ENCODE results near the gene FKBP15. TPM values are rescaled to one million over a fixed set of nuclear protein-coding genes. Genes with fewer than 3 reads are reported as not detected.

Gene FKBP15, protein sequence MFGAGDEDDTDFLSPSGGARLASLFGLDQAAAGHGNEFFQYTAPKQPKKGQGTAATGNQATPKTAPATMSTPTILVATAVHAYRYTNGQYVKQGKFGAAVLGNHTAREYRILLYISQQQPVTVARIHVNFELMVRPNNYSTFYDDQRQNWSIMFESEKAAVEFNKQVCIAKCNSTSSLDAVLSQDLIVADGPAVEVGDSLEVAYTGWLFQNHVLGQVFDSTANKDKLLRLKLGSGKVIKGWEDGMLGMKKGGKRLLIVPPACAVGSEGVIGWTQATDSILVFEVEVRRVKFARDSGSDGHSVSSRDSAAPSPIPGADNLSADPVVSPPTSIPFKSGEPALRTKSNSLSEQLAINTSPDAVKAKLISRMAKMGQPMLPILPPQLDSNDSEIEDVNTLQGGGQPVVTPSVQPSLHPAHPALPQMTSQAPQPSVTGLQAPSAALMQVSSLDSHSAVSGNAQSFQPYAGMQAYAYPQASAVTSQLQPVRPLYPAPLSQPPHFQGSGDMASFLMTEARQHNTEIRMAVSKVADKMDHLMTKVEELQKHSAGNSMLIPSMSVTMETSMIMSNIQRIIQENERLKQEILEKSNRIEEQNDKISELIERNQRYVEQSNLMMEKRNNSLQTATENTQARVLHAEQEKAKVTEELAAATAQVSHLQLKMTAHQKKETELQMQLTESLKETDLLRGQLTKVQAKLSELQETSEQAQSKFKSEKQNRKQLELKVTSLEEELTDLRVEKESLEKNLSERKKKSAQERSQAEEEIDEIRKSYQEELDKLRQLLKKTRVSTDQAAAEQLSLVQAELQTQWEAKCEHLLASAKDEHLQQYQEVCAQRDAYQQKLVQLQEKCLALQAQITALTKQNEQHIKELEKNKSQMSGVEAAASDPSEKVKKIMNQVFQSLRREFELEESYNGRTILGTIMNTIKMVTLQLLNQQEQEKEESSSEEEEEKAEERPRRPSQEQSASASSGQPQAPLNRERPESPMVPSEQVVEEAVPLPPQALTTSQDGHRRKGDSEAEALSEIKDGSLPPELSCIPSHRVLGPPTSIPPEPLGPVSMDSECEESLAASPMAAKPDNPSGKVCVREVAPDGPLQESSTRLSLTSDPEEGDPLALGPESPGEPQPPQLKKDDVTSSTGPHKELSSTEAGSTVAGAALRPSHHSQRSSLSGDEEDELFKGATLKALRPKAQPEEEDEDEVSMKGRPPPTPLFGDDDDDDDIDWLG
- 10 to 100 TPM in 4 of 6 donors, 1 to 10 TPM in 2; 8.6 to 16.5 (median 10.6) TPM for total RNA-seq
- 1 to 10 TPM; 7.5 to 10.0 TPM for polyA plus RNA-seq

GRCh38 chr9:113221003-113221799 lies at the start of gene FKBP15, which contains the start of gene SLC31A1:
Gene FKBP15, minus strand, starts transcription at chr9:113221277. Its CDS starts 34 bp downstream, at chr9:113221243.
Gene SLC31A1, plus strand, starts transcription at chr9:113221544. Its CDS starts 34,605 bp downstream, at chr9:113256149.
- ATAC-seq = peak; percentile 98 to 99 (median 98)
- TF ChIP-seq, protein P1, sequence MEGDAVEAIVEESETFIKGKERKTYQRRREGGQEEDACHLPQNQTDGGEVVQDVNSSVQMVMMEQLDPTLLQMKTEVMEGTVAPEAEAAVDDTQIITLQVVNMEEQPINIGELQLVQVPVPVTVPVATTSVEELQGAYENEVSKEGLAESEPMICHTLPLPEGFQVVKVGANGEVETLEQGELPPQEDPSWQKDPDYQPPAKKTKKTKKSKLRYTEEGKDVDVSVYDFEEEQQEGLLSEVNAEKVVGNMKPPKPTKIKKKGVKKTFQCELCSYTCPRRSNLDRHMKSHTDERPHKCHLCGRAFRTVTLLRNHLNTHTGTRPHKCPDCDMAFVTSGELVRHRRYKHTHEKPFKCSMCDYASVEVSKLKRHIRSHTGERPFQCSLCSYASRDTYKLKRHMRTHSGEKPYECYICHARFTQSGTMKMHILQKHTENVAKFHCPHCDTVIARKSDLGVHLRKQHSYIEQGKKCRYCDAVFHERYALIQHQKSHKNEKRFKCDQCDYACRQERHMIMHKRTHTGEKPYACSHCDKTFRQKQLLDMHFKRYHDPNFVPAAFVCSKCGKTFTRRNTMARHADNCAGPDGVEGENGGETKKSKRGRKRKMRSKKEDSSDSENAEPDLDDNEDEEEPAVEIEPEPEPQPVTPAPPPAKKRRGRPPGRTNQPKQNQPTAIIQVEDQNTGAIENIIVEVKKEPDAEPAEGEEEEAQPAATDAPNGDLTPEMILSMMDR (IDR thresholded peaks at IDR 0.05) = no peak
- intact Hi-C loops (cut with DNase I) = no loop called here
- Histone ChIP-seq H3K27me3 (no peaks in the 10 kb centered on the region), H3K4me1 (peaks cover 7 to 27% (median 21%) of the 10 kb centered on the region in 3 donors), H3K4me3 (peak within 1 kb of the TSS; percentile 56 to 72 (median 68)), H3K27ac (peak within 1 kb of the TSS; percentile 58 to 86 (median 70)), H3K9me3 (no peaks in the 10 kb centered on the region), H3K36me3 (no peaks in the 10 kb centered on the region)
- FAIRE-seq = peak; percentile 84
- DNase-seq = peak; percentile 97 to 99 (median 98)
- WGBS, 2 donors = 0% methylated on average over 50 to 65 of the region's 65 CpGs

DNA sequence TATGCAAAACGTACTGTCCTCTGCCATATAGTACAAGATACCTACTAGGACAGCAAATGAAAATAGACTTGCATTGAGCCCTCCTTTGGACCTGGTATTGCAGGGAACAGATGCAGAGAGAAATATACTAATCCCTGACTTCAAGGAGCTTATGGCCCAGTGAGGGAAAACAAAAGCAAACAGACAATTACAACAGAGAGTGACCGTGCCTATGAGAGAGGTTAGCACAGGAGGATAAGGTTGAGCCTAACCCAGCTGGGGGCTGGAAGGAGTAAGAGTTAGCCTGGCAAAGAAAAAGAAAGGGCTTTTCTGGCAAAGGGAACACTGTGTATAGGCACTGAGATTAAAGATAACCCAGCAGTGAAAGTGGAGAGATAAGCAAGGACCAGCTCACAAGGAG lies 48.8 kb upstream of the FKBP15 start:
- Histone ChIP-seq H3K27ac (no peak overlapping the region), H3K36me3 (peaks cover 0 to 43% (median 9%) of the 10 kb centered on the region in 3 donors), H3K4me3 (no peak overlapping the region), H3K27me3 (no peaks in the 10 kb centered on the region), H3K4me1 (peaks cover 0 to 5% (median 0%) of the 10 kb centered on the region in 3 donors), H3K9me3 (no peaks in the 10 kb centered on the region)
- TF ChIP-seq, protein P1 (IDR thresholded peaks at IDR 0.05) = no peak
- no peak for FAIRE-seq
- WGBS, 2 donors = 83 to 90% methylated on average over 2 of the region's 2 CpGs
- intact Hi-C loops (cut with DNase I) = no loop called here
- no peak for DNase-seq
- no peak for ATAC-seq

GRCh38 chr9:113269355-113269754 lies 48.3 kb upstream of the FKBP15 start:
- Histone ChIP-seq H3K4me1 (peaks cover 0 to 5% (median 0%) of the 10 kb centered on the region in 3 donors), H3K27me3 (no peaks in the 10 kb centered on the region), H3K36me3 (peaks cover 0 to 43% (median 9%) of the 10 kb centered on the region in 3 donors), H3K9me3 (no peaks in the 10 kb centered on the region), H3K27ac (no peak overlapping the region), H3K4me3 (no peak overlapping the region)
- TF ChIP-seq, protein P1 (IDR thresholded peaks at IDR 0.05) = no peak
- intact Hi-C loops (cut with DNase I) = no loop called here
- WGBS, 2 donors = 79 to 94% methylated on average over 2 of the region's 2 CpGs
- DNase-seq (no peak), FAIRE-seq (no peak), ATAC-seq (no peak)

- FAIRE-seq = no peak
- H3K36me3 ChIP-seq = peaks cover 0 to 42% (median 9%) of the 10 kb centered on the region in 3 donors
- 87 to 93% methylated on average over 4 of the region's 4 CpGs for WGBS, 2 donors
Observed at GRCh38 chr9:113267911-113268566, 47.0 kb upstream of the FKBP15 start.

More at GRCh38 chr9:113267911-113268566, 47.0 kb upstream of the FKBP15 start:
- Histone ChIP-seq H3K27ac (no peak overlapping the region), H3K4me1 (no peaks in the 10 kb centered on the region), H3K4me3 (no peak overlapping the region), H3K27me3 (no peaks in the 10 kb centered on the region), H3K9me3 (no peaks in the 10 kb centered on the region)
- TF ChIP-seq, protein P1 (IDR thresholded peaks at IDR 0.05) = no peak
- no peak for ATAC-seq
- intact Hi-C loops (cut with DNase I) = no loop called here
- no peak for DNase-seq

Data from pancreas (tissue), 10 donors.